GM12878 (cell line): ENCODE data around the gene PLD3. TPM values are rescaled to one million over a fixed set of nuclear protein-coding genes. Genes with fewer than 3 reads are reported as not detected.

ENCODE experiments used
- ATAC-seq: fragments of 200-7000 bp; cut with Tn5 transposase; 3 replicates; pipeline ENCODE4 v1.9.1; 2020; ENCODE audit warnings: mild to moderate bottlenecking, moderate library complexity
- BruUV-seq: library from RNA; stranded (reverse); fragments of 400-500 nt; replicated peaks from 2 replicates; lab custom pipeline; 2021; lab: Mats Ljungman, UMichigan
- CTCF ChIA-PET: fragments of 300-600 bp; sonication (Branson Sonifier 250); formaldehyde crosslinking; extraction: SDS; loops from one replicate; lab custom pipeline; 2021; ENCODE audit warnings: inconsistent platforms; lab: Yijun Ruan, JAX
- POLR2A ChIA-PET: fragments of 350-600 bp; formaldehyde crosslinking; extraction: SDS; loops from one replicate; lab custom pipeline; 2021; ENCODE audit warnings: inconsistent platforms; lab: Charles Lee
- RAD21 ChIA-PET: fragments of 300-600 bp; sonication (Branson Sonifier 250); formaldehyde crosslinking; loops from one replicate; lab custom pipeline; 2023; ENCODE audit warnings: antibody characterized with exemption; ENCODE audit not compliant: unreplicated experiment; lab: Charles Lee
- SMC1A ChIA-PET: fragments of 300-600 bp; sonication (Branson Sonifier 250); formaldehyde crosslinking; loops from one replicate; lab custom pipeline; 2023; ENCODE audit not compliant: unreplicated experiment, uncharacterized antibody; lab: Charles Lee
- DNase-seq: peaks from one replicate; pipeline ENCODE4 v3.0.0-alpha.2; 2011; ENCODE audit warnings: low read depth, low spot score
- FAIRE-seq: peaks from 3 replicates; lab custom pipeline; 2011; peaks lifted over from hg19 to GRCh38; lab: Jason Lieb, UNC
- H2AFZ ChIP-seq: 2 replicates; pipeline ENCODE4 v1.6.0; 2011; ENCODE audit warnings: low read depth, low read length, control low read depth; ENCODE audit not compliant: control insufficient read depth
- H3K27ac ChIP-seq: 2 replicates; pipeline ENCODE4 v1.5.1; 2011; ENCODE audit warnings: control low read depth; ENCODE audit not compliant: control insufficient read depth, insufficient read depth
- H3K27me3 ChIP-seq, 2 experiments: replicated peaks in 1 of 2; 2 replicates each; pipeline versions ENCODE4 v1.6.0 to v1.6.1; 2011; ENCODE audit warnings: low read length in 1 of 2; ENCODE audit not compliant: control insufficient read depth in 2 of 2, insufficient read depth in 2 of 2
- H3K36me3 ChIP-seq, 2 experiments: 2 replicates each; pipeline ENCODE4 v1.5.1; 2011; ENCODE audit warnings: low read length in 1 of 2; ENCODE audit not compliant: control insufficient read depth in 2 of 2, insufficient read depth in 2 of 2
- H3K4me1 ChIP-seq: 2 replicates; pipeline ENCODE4 v1.6.1; 2011; ENCODE audit warnings: mild to moderate bottlenecking, low read length, moderate library complexity, mixed read lengths; ENCODE audit not compliant: control insufficient read depth, insufficient read depth
- H3K4me2 ChIP-seq: 2 replicates; pipeline ENCODE4 v1.6.0; 2011; ENCODE audit warnings: control low read depth; ENCODE audit not compliant: control insufficient read depth, insufficient read depth
- H3K4me3 ChIP-seq: fragments of 200-600 bp; sonication (generic); 2 replicates; pipeline ENCODE4 v1.5.1; 2016
- H3K79me2 ChIP-seq: 2 replicates; pipeline ENCODE4 v1.6.0; 2011; ENCODE audit warnings: low read length; ENCODE audit not compliant: control insufficient read depth, insufficient read depth
- H3K9ac ChIP-seq: 2 replicates; pipeline ENCODE4 v1.8.0; 2011; ENCODE audit warnings: low read length, control low read depth, mixed read lengths; ENCODE audit not compliant: control insufficient read depth, insufficient read depth
- H3K9me3 ChIP-seq: replicated peaks from 3 replicates; pipeline ENCODE4 v1.5.1; 2011; ENCODE audit warnings: mild to moderate bottlenecking, low read length; ENCODE audit not compliant: control insufficient read depth, insufficient read depth
- H4K20me1 ChIP-seq: 2 replicates; pipeline ENCODE4 v1.6.0; 2011; ENCODE audit not compliant: control insufficient read depth, insufficient read depth
- CHD1 ChIP-seq: IDR thresholded peaks from 2 replicates; pipeline ENCODE4 v1.6.1; 2012; ENCODE audit warnings: low read depth, low read length, improper control_type of control experiment
- HSF1 ChIP-seq: fragments of 150-350 bp; IDR thresholded peaks from 2 replicates; pipeline ENCODE4 v1.6.1; 2014; ENCODE audit warnings: mild to moderate bottlenecking, low read depth, low read length
- IKZF2 ChIP-seq, 2 experiments: fragments of 450-650 bp; IDR thresholded peaks; 2 replicates each; pipeline ENCODE4 v1.6.1; 2017; ENCODE audit warnings: mild to moderate bottlenecking in 2 of 2, moderate library complexity in 2 of 2
- MTA2 ChIP-seq: fragments of 450-650 bp; IDR thresholded peaks from 2 replicates; pipeline ENCODE4 v1.6.1; 2016; ENCODE audit warnings: low read depth, mild to moderate bottlenecking, moderate library complexity
- POLR2AphosphoS5 ChIP-seq: IDR thresholded peaks from 2 replicates; pipeline ENCODE4 v1.6.1; 2011; ENCODE audit warnings: mild to moderate bottlenecking, low read length, inconsistent platforms
- SP1 ChIP-seq: IDR thresholded peaks from one replicate; pipeline ENCODE4 v1.6.1; 2011; ENCODE audit warnings: low read depth, low read length
- WGBS: methylation state at CpG from one replicate; pipeline ENCODE4 v1.1.6; 2016; ENCODE audit warnings: low lambda C conversion rate; ENCODE audit not compliant: insufficient replicate concordance, insufficient coverage; ENCODE audit errors: missing lambda C conversion rate; 5-methylcytosine and 5-hydroxymethylcytosine counted together
- in situ Hi-C: fragments of 300-500 bp; cut with MboI; formaldehyde crosslinking; loops from 9 replicates; pipeline ENCODE4 v1.14.3; 2018; ENCODE audit warnings: mixed read lengths
- intact Hi-C: fragments of 100-400 bp; cut with micrococcal nuclease; formaldehyde crosslinking; loops from one replicate; pipeline ENCODE4 v1.14.2; 2022; ENCODE audit not compliant: unreplicated experiment
- polyA plus RNA-seq, 11 experiments: library from polyadenylated mRNA; depleted of rRNA in 4 of 11; unstranded in 6 of 11; stranded (reverse) in 5 of 11; fragments of >200 nt; fragmentation: Nextera tagmentation in 4 of 11; fragmentation: Illumina TruSeq in 1 of 11; extraction: Ambion mirVana in 4 of 11; extraction: Trizol in 1 of 11; gene quantifications; 1 replicate in 1 of 11; 2 replicates in 10 of 11; pipeline versions ENCODE4 v1.2.1 to v1.2.3, GENCODE V29; 2011 to 2016; ENCODE audit warnings: inconsistent platforms in 2 of 11, missing spikeins in 2 of 11, low read depth in 1 of 11
- total RNA-seq, 4 experiments: library from RNA; depleted of rRNA in 3 of 4; stranded (reverse); fragments of >200 nt in 3 of 4; fragmentation: Illumina TruSeq in 1 of 4; extraction: Trizol in 1 of 4; gene quantifications; 2 replicates each; pipeline versions ENCODE4 v1.2.1 to v1.2.3, GENCODE V29; 2013 to 2021
- TF ChIP-seq, protein P1 (sequence below): fragments of 450-650 bp; IDR thresholded peaks from 2 replicates; pipeline ENCODE4 v1.6.1; 2017; ENCODE audit warnings: antibody characterized with exemption, mild to moderate bottlenecking, moderate library complexity
- TF ChIP-seq, protein P2 (sequence below): fragments of 450-650 bp; formaldehyde crosslinking; IDR thresholded peaks from 2 replicates; pipeline ENCODE4 v1.4.0; 2022; ENCODE audit warnings: mild to moderate bottlenecking, moderate library complexity

Gene PLD3
- total and polyA plus RNA-seq, 10 of the 15 experiments (the other 5 are each of a cell fraction or from before 2014, with no cell fraction given), result 1.3 to 134 (median 72.7) TPM

GRCh38 chr19:40309666-40310065, 38.8 kb upstream of the PLD3 start:
- Histone ChIP-seq H3K36me3 (no peaks in the 10 kb centered on the region), H3K27me3 (no peaks in the 10 kb centered on the region), H3K9ac (no peak overlapping the region), H3K79me2 (no peaks in the 10 kb centered on the region), H4K20me1 (no peaks in the 10 kb centered on the region), H2AFZ (no peak overlapping the region), H3K27ac (no peak overlapping the region), H3K4me3 (no peak overlapping the region), H3K9me3 (no peaks in the 10 kb centered on the region), H3K4me2 (no peak overlapping the region), H3K4me1 (no peaks in the 10 kb centered on the region)
- ATAC-seq (no peak), FAIRE-seq (no peak), DNase-seq (no peak)
- ChIA-PET POLR2A (interaction anchor here (0.6 kb wide), 1 partner anchor 967 kb away, joined by 3 read pairs; the partner anchor contains the start of gene SAMD4B), CTCF (interaction anchor here (0.6 to 0.8 kb wide), 3 partner anchors 17 to 805 kb away, joined by 3 read pairs; no protein-coding TSS in a partner anchor), SMC1A (interaction anchor here (1.0 to 1.3 kb wide), 2 partner anchors 17 to 156 kb away, joined by 3 to 4 read pairs; partner anchors contain the start of gene BLVRB), RAD21 (no interaction called here)
- no TSS peak for BruUV-seq
- intact Hi-C loops, result loop anchor here (5.0 kb wide), 2 partner anchors 167 to 213 kb away; no protein-coding TSS in a partner anchor
- WGBS, result 100% methylated on average over 1 of the region's 1 CpG
- TF ChIP-seq MTA2 (no peak), HSF1 (no peak), CHD1 (no peak), IKZF2 (IDR thresholded peaks at IDR 0.05) (no peak), SP1 (no peak), POLR2AphosphoS5 (no peak)
- TF ChIP-seq, protein P1, sequence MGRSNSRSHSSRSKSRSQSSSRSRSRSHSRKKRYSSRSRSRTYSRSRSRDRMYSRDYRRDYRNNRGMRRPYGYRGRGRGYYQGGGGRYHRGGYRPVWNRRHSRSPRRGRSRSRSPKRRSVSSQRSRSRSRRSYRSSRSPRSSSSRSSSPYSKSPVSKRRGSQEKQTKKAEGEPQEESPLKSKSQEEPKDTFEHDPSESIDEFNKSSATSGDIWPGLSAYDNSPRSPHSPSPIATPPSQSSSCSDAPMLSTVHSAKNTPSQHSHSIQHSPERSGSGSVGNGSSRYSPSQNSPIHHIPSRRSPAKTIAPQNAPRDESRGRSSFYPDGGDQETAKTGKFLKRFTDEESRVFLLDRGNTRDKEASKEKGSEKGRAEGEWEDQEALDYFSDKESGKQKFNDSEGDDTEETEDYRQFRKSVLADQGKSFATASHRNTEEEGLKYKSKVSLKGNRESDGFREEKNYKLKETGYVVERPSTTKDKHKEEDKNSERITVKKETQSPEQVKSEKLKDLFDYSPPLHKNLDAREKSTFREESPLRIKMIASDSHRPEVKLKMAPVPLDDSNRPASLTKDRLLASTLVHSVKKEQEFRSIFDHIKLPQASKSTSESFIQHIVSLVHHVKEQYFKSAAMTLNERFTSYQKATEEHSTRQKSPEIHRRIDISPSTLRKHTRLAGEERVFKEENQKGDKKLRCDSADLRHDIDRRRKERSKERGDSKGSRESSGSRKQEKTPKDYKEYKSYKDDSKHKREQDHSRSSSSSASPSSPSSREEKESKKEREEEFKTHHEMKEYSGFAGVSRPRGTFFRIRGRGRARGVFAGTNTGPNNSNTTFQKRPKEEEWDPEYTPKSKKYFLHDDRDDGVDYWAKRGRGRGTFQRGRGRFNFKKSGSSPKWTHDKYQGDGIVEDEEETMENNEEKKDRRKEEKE, result no peak
- TF ChIP-seq, protein P2, sequence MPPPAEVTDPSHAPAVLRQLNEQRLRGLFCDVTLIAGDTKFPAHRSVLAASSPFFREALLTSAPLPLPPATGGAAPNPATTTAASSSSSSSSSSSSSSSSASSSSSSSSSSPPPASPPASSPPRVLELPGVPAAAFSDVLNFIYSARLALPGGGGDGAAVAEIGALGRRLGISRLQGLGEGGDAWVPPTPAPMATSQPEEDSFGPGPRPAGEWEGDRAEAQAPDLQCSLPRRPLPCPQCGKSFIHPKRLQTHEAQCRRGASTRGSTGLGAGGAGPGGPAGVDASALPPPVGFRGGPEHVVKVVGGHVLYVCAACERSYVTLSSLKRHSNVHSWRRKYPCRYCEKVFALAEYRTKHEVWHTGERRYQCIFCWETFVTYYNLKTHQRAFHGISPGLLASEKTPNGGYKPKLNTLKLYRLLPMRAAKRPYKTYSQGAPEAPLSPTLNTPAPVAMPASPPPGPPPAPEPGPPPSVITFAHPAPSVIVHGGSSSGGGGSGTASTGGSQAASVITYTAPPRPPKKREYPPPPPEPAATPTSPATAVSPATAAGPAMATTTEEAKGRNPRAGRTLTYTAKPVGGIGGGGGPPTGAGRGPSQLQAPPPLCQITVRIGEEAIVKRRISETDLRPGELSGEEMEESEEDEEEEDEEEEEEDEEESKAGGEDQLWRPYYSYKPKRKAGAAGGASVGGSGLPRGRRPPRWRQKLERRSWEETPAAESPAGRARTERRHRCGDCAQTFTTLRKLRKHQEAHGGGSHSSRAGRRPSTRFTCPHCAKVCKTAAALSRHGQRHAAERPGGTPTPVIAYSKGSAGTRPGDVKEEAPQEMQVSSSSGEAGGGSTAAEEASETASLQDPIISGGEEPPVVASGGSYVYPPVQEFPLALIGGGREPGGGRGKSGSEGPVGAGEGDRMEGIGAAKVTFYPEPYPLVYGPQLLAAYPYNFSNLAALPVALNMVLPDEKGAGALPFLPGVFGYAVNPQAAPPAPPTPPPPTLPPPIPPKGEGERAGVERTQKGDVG (CRISPR knock-in tag), result no peak
- in situ Hi-C loops, result loop anchor here (10.0 kb wide), 1 partner anchor 295 kb away; the partner anchor contains the start of gene LTBP4
